PC-9 (cell line): ENCODE results near the gene ABHD8. TPM values are rescaled to one million over a fixed set of nuclear protein-coding genes. Genes with fewer than 3 reads are reported as not detected.

ENCODE experiments used
- BruUV-seq: library from RNA; stranded (reverse); fragments of 400-500 nt; replicated peaks from 2 replicates; lab custom pipeline; 2021; lab: Mats Ljungman, UMichigan
- CTCF ChIA-PET: fragments of 300-600 bp; sonication (Branson Sonifier 250); formaldehyde crosslinking; loops from one replicate; lab custom pipeline; 2022; ENCODE audit warnings: antibody characterized with exemption; lab: Charles Lee
- POLR2A ChIA-PET: fragments of 300-600 bp; sonication (Branson Sonifier 250); formaldehyde crosslinking; loops from one replicate; lab custom pipeline; 2022; ENCODE audit warnings: antibody characterized with exemption; ENCODE audit not compliant: unreplicated experiment; lab: Charles Lee
- DNase-seq, 2 experiments: peaks; one replicate each; pipeline versions ENCODE4 v3.0.0 to v3.0.0-alpha.2; 2015 to 2022; ENCODE audit warnings: mixed read lengths in 1 of 2
- H2AFZ ChIP-seq: fragments of 200-600 bp; sonication (generic); 2 replicates; pipeline ENCODE4 v1.8.1; 2017; ENCODE audit warnings: antibody characterized with exemption
- H3F3A ChIP-seq: fragments of 200-600 bp; sonication (generic); 2 replicates; pipeline ENCODE4 v1.8.1; 2017; ENCODE audit warnings: antibody characterized with exemption, mild to moderate bottlenecking, low read depth; ENCODE audit not compliant: insufficient read depth
- H3K27ac ChIP-seq: fragments of 200-600 bp; sonication (generic); 2 replicates; pipeline ENCODE4 v1.6.1; 2016; ENCODE audit warnings: mixed run types
- H3K27me3 ChIP-seq: fragments of 200-600 bp; sonication (generic); 2 replicates; pipeline ENCODE4 v1.6.1; 2016; ENCODE audit warnings: low read depth, mixed run types; ENCODE audit not compliant: insufficient read depth
- H3K36me3 ChIP-seq: fragments of 200-600 bp; sonication (generic); 2 replicates; pipeline ENCODE4 v1.6.1; 2016; ENCODE audit warnings: low read depth, mixed run types
- H3K4me1 ChIP-seq: fragments of 200-600 bp; sonication (generic); replicated peaks from 2 replicates; pipeline ENCODE4 v1.6.1; 2016; ENCODE audit warnings: mixed run types; ENCODE audit not compliant: insufficient read depth
- H3K4me2 ChIP-seq: fragments of 200-600 bp; sonication (generic); 2 replicates; pipeline ENCODE4 v1.6.1; 2017; ENCODE audit warnings: mixed run types
- H3K4me3 ChIP-seq: fragments of 200-600 bp; sonication (generic); 2 replicates; pipeline ENCODE4 v1.6.1; 2016; ENCODE audit warnings: mixed run types
- H3K79me2 ChIP-seq: fragments of 200-600 bp; sonication (generic); 2 replicates; pipeline ENCODE4 v1.6.1; 2017; ENCODE audit warnings: low read depth, mixed run types
- H3K9me2 ChIP-seq: fragments of 200-600 bp; sonication (generic); 2 replicates; pipeline ENCODE4 v1.8.1; 2017; ENCODE audit warnings: mild to moderate bottlenecking; ENCODE audit not compliant: insufficient read depth
- H3K9me3 ChIP-seq: fragments of 200-600 bp; sonication (generic); 2 replicates; pipeline ENCODE4 v1.8.1; 2016; ENCODE audit warnings: low read depth; ENCODE audit not compliant: insufficient read depth
- H4K20me1 ChIP-seq: fragments of 200-600 bp; sonication (generic); 2 replicates; pipeline ENCODE4 v1.8.1; 2017; ENCODE audit not compliant: insufficient read depth
- CTCF ChIP-seq: fragments of 200-600 bp; sonication (generic); conservative IDR thresholded peaks from 2 replicates; pipeline ENCODE4 v1.6.1; 2017; ENCODE audit warnings: mixed run types, antibody characterized with exemption, mild to moderate bottlenecking, moderate library complexity
- EZH2 ChIP-seq: fragments of 200-600 bp; sonication (generic); IDR thresholded peaks from 2 replicates; pipeline ENCODE4 v1.8.0; 2017; ENCODE audit warnings: antibody characterized with exemption, low read depth
- intact Hi-C: fragments of 100-400 bp; cut with micrococcal nuclease; formaldehyde crosslinking; loops from one replicate; pipeline ENCODE4 v1.10.0; 2022; ENCODE audit not compliant: unreplicated experiment
- total RNA-seq: library from RNA; stranded (reverse); gene quantifications from 2 replicates; pipeline ENCODE4 v1.2.3, GENCODE V29; 2021

Gene ABHD8
- total RNA-seq, 1 experiment from 2014 or later: 37.5 TPM

- ChIA-PET POLR2A (no interaction called here), CTCF (no interaction called here)
- H3K79me2 ChIP-seq: peaks cover 14% of the 10 kb centered on the region
- H3K36me3 ChIP-seq: peaks cover 6% of the 10 kb centered on the region; the same call in 1 of the 2 replicates
- TF ChIP-seq CTCF: no peak
- no peak for TF ChIP-seq EZH2
- no peak overlapping the region for H3K4me3 ChIP-seq
- H4K20me1 ChIP-seq: no peaks in the 10 kb centered on the region; the same call in 1 of the 2 replicates
- no peak overlapping the region for H2AFZ ChIP-seq
- H3K4me2 ChIP-seq: no peak overlapping the region
- BruUV-seq: no TSS peak
- intact Hi-C loops: no loop called here
- no peak for DNase-seq
- no peaks in the 10 kb centered on the region for H3K9me2 ChIP-seq
- H3K9me3 ChIP-seq: no peaks in the 10 kb centered on the region
- H3K4me1 ChIP-seq: peaks cover 7% of the 10 kb centered on the region
- H3K27ac ChIP-seq: no peak overlapping the region
- peaks cover 47% of the 10 kb centered on the region; the same call in 1 of the 2 replicates for H3F3A ChIP-seq
- H3K27me3 ChIP-seq: no peaks in the 10 kb centered on the region
Measured at GRCh38 chr19:17341386-17341785, 38.2 kb upstream of the ABHD8 start.

- no peak overlapping the region for H3K27ac ChIP-seq
- peaks cover 14% of the 10 kb centered on the region for H3K79me2 ChIP-seq
- H2AFZ ChIP-seq: no peak overlapping the region
- H3K9me2 ChIP-seq: no peaks in the 10 kb centered on the region
- no peaks in the 10 kb centered on the region for H3K9me3 ChIP-seq
- no peaks in the 10 kb centered on the region; the same call in 1 of the 2 replicates for H4K20me1 ChIP-seq
- H3K36me3 ChIP-seq: peaks cover 6% of the 10 kb centered on the region; the same call in 1 of the 2 replicates
- no peak for DNase-seq
- no peak for TF ChIP-seq CTCF
- TF ChIP-seq EZH2: no peak
- ChIA-PET CTCF (no interaction called here), POLR2A (no interaction called here)
- H3K27me3 ChIP-seq: no peaks in the 10 kb centered on the region
- peaks cover 12% of the 10 kb centered on the region for H3K4me1 ChIP-seq
- H3K4me3 ChIP-seq: no peak overlapping the region
- intact Hi-C loops: no loop called here
- H3K4me2 ChIP-seq: no peak overlapping the region
- no TSS peak for BruUV-seq
- peaks cover 49% of the 10 kb centered on the region; the same call in 1 of the 2 replicates for H3F3A ChIP-seq
Measured at GRCh38 chr19:17340871-17341357, 37.7 kb upstream of the ABHD8 start.

- Histone ChIP-seq H3K4me2 (no peak overlapping the region), H3F3A (peaks cover 54% of the 10 kb centered on the region; the same call in 1 of the 2 replicates), H3K9me3 (no peaks in the 10 kb centered on the region), H3K36me3 (peaks cover 6% of the 10 kb centered on the region; the same call in 1 of the 2 replicates), H3K4me3 (no peak overlapping the region), H3K9me2 (no peaks in the 10 kb centered on the region), H3K79me2 (peaks cover 18% of the 10 kb centered on the region), H3K27me3 (no peaks in the 10 kb centered on the region), H4K20me1 (no peaks in the 10 kb centered on the region; the same call in 1 of the 2 replicates), H3K4me1 (peaks cover 17% of the 10 kb centered on the region), H2AFZ (no peak overlapping the region), H3K27ac (no peak overlapping the region)
- intact Hi-C loops: no loop called here
- BruUV-seq: no TSS peak
- TF ChIP-seq EZH2: no peak
- TF ChIP-seq CTCF: no peak
- ChIA-PET CTCF (no interaction called here), POLR2A (no interaction called here)
- DNase-seq: no peak
Measured at GRCh38 chr19:17340302-17340870, 37.2 kb upstream of the ABHD8 start.
